Omental fat pad (tissue), 4 donors: ENCODE measurements around the gene TBR1. TPM values are rescaled to one million over a fixed set of nuclear protein-coding genes. Genes with fewer than 3 reads are reported as not detected.

ENCODE experiments used
- ATAC-seq: fragments of 150-250 bp; one replicate; pipeline ENCODE4 v1.9.1; 2016; ENCODE audit warnings: mild to moderate bottlenecking, moderate library complexity; ENCODE audit not compliant: low FRiP score
- DNase-seq: peaks from one replicate; pipeline ENCODE4 v3.0.0-alpha.2; 2019; ENCODE audit warnings: low spot score
- total RNA-seq, 4 donors: library from RNA; depleted of rRNA; stranded (reverse); fragments of >200 nt; gene quantifications; one replicate each; pipeline ENCODE4 v1.1.0, GENCODE V29; 2016
- TF ChIP-seq, protein P1 (sequence below), 3 donors: fragments of 450-650 bp; IDR thresholded peaks; one replicate each; pipeline ENCODE4 v1.5.1; 2016 to 2017; ENCODE audit warnings: antibody characterized with exemption in 3 of 3, mild to moderate bottlenecking in 3 of 3, moderate library complexity in 2 of 3

Gene TBR1
- total RNA-seq, 4 donors from 2014 or later = 0.09 to 1.2 TPM; not detected in 2

DNA sequence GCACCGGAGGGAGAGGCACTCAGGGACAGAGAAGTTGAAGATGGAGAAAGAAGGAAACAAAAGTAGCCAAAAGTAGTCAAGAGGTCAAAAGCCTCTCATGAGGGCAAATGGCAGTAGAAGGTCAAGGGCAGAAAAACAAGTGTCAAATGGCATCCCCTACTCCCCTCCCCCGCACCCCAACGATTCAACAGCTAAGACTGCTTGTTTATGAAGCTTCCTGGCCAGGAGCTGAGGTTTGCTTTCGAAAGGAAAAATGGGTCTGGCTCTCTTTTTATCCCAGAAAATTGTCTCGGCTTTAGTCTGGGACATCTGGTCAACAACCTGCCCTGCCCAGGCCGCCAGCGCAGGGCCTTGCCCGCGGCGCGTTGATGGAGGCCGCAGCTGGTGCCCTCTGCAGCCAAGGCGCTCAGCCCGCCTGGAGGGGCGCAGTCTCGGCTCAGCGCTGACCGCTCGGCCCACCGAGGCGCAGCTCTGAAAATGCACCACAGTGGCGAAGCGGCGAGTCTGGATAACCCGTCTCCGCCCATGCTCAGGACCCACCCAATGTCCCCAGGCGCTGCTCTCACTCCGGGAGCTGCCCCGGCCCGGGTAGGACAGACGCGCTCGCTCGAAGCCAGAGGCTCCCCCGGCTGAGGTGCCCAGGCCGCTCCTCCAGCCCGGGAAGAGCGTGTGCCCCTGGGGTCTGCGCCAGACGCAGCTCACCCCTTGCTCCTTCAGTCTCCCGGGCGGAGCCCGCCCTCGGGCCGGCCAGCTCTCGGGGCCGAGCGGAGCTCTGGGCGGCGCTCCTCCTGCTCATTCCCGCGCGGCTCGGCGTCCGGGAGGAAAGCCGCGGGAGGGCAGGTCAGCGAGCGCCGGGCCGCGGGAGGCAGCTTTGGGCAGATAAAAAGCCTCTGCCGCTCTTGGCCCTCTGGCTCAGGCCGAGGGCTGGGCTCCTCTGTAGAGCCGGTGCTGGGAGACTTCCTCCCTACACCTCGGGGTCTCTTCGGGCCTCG, 1.8 kb upstream of the TBR1 start:
- ATAC-seq (peak; percentile 79), DNase-seq (no peak)
- TF ChIP-seq, protein P1, sequence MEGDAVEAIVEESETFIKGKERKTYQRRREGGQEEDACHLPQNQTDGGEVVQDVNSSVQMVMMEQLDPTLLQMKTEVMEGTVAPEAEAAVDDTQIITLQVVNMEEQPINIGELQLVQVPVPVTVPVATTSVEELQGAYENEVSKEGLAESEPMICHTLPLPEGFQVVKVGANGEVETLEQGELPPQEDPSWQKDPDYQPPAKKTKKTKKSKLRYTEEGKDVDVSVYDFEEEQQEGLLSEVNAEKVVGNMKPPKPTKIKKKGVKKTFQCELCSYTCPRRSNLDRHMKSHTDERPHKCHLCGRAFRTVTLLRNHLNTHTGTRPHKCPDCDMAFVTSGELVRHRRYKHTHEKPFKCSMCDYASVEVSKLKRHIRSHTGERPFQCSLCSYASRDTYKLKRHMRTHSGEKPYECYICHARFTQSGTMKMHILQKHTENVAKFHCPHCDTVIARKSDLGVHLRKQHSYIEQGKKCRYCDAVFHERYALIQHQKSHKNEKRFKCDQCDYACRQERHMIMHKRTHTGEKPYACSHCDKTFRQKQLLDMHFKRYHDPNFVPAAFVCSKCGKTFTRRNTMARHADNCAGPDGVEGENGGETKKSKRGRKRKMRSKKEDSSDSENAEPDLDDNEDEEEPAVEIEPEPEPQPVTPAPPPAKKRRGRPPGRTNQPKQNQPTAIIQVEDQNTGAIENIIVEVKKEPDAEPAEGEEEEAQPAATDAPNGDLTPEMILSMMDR (IDR thresholded peaks at IDR 0.05) = no peak

DNA sequence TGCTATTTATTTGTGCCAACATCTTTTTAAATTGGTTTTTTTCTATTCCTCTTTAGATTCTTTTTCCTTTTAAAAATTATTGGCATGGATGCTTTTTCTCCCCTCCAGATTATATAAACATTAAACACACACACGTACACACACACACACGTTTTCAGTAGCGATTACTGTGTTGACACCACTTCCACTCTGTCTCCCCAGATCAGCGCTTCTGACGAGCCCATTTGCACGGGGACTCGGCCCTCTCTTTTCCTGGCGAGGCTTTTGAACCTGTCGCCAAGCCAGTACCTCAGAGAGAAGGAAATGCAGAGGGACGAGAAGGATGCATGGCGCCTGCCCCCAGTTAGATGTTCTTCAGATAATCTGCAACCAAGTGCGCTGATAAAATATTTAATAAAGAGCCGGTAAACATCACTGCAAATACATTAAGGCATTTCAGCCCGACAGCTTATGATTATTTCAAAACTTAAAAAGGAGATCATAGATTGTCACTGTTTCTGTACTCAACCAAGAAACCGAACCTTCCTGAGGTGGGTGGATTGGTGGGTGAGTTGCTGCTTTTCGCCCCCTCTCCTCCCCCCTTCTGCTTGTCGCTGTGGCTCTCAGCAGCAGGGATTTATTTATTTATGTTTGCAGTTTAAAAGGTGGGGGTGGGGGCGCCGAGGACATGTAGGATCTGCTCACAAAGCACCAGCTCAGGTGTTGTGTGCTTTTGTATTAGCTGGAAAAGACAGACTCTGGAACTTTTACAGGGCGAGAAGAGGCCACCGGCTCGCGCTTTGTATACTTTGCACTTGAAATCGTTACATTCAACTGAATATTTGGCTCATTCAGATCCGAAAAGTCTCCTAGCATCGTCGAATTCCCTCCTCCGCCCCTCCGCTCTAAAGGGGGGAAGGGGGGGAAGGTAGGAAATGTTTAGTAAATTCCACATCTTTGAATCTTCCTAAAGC, 787 bp upstream of the TBR1 start:
- ATAC-seq (no peak), DNase-seq (no peak)
- TF ChIP-seq, protein P1 (IDR thresholded peaks at IDR 0.05) = no peak

DNA sequence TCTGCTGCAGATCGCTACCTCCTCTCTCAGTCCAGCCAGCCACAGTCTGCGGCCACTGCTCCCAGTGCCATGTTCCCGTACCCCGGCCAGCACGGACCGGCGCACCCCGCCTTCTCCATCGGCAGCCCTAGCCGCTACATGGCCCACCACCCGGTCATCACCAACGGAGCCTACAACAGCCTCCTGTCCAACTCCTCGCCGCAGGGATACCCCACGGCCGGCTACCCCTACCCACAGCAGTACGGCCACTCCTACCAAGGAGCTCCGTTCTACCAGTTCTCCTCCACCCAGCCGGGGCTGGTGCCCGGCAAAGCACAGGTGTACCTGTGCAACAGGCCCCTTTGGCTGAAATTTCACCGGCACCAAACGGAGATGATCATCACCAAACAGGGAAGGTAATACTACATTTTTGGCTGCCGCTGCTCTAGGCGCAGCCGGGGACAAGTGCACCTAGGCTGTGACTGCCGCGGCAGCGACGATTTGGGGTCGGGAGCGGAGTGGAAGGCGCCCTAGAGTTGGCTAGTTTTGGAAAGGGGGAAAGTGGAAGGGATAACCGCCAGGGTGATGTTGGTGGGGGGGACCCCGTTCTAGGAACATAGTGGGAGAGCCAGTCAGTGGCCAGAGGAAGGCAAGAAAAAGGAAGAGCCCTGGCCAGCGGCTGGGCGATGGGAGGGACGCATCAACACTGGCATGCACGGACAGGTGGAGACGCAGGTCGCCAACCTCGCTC, 776 bp downstream of the TBR1 start:
- DNase-seq = no peak
- TF ChIP-seq, protein P1 (IDR thresholded peaks at IDR 0.05) = no peak

DNA sequence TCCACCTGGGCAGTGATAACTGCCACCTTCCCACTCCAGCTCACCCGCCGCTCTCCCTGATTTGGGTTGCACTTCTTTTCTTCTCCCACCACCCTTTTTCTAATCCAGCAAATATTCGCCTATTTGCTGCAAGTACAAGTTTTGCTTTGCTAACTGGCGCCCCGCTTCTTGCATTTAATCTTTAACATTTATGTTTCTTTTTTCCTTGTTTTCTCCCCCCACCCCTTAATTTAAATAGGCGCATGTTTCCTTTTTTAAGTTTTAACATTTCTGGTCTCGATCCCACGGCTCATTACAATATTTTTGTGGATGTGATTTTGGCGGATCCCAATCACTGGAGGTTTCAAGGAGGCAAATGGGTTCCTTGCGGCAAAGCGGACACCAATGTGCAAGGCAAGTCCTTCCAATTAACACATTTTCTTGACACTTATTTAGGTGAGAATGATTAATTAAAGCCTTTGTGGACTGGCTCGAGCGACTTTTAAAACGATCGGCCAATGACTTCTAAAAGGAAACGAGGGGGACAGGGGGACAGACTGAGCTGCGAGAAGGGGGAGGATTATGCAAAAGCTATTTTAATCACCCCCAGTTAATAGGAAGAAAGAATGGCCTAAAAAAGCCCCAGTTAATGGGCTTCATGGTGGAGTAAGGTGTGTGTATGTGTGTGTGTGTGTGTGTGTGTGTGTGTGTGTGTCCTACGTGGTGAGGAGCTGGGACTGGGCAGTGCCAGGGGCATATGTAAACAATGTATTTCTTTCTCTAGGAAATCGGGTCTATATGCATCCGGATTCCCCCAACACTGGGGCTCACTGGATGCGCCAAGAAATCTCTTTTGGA, 1.6 kb downstream of the TBR1 start:
- TF ChIP-seq, protein P1 (IDR thresholded peaks at IDR 0.05) = no peak
- ATAC-seq (no peak), DNase-seq (no peak)

More for the DNA sequence above, 776 bp downstream of the TBR1 start:
- no peak for ATAC-seq

DNA sequence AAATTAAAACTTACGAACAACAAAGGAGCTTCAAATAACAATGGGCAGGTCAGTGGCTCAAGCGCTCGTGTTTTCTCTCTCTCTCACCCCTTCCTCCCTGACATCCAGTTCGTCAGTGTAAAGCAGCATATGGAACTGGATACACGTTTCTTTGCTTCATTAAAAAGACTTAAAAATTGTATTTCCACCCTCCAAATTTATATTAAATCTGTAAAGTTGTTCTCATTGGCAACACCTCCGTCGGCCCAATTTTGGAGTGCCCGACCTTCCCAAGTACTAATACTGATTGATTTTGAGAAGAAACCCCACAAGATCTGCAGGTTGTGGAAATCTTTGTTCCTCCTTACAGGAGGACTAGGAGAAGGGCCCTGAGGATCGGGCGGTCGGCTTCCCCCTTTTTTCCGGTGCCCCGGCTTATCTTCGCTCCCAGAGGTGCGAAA, 2.2 kb downstream of the TBR1 start:
- DNase-seq = no peak
- no peak for ATAC-seq
- TF ChIP-seq, protein P1 (IDR thresholded peaks at IDR 0.05) = no peak
